AG04449 (cell line): ENCODE results near the gene OR2A5.
"Not testable (repeated sequence)": the region's sequence is repeated elsewhere in the genome, so short reads cannot be mapped to it uniquely, and the experiment has no call there.

Source experiments
- CTCF ChIA-PET: fragments of 350-600 bp; formaldehyde crosslinking; extraction: SDS; loops from one replicate; lab custom pipeline; 2021; ENCODE audit warnings: antibody characterized with exemption; lab: Yijun Ruan, JAX
- POLR2A ChIA-PET: fragments of 400-600, 350-600 bp; formaldehyde crosslinking; extraction: SDS; loops from one replicate; lab custom pipeline; 2020; ENCODE audit warnings: antibody characterized with exemption, inconsistent platforms; lab: Yijun Ruan, JAX
- DNase-seq: peaks from one replicate; pipeline ENCODE4 v3.0.0-alpha.2; 2010; ENCODE audit warnings: low read depth, low spot score
- H3K4me3 ChIP-seq: 2 replicates; pipeline ENCODE4 v1.5.1; 2011; ENCODE audit warnings: low read depth, mild to moderate bottlenecking, control low read depth, low read length
- TF ChIP-seq, protein P1 (sequence below): IDR thresholded peaks from one replicate; pipeline ENCODE4 v1.5.1; 2011; ENCODE audit warnings: mild to moderate bottlenecking, moderate library complexity, low read length, control low read depth, inconsistent platforms; ENCODE audit not compliant: insufficient read depth; ENCODE audit errors: missing control alignments

OR2A5 gene

DNA sequence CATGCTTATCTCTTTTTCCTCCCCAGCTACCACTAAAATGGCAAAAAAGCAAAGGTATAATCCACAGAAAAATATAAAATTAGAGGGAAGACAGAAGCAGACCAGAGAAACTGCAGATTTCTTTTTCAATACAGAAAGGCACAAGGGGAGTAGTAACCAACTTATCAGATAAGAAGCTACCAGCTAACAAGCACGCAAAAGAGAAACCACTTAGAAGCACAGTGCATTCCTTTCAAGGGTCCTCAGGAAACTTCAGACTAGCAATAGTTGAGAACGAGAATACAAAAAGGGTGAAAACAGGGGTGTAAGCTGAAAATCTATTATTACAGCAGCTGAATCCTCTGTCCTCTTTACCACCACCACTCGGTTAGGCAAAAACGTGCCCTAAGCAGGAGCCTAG, 9.9 kb upstream of the OR2A5 start:
- DNase-seq = no peak
- TF ChIP-seq, protein P1, sequence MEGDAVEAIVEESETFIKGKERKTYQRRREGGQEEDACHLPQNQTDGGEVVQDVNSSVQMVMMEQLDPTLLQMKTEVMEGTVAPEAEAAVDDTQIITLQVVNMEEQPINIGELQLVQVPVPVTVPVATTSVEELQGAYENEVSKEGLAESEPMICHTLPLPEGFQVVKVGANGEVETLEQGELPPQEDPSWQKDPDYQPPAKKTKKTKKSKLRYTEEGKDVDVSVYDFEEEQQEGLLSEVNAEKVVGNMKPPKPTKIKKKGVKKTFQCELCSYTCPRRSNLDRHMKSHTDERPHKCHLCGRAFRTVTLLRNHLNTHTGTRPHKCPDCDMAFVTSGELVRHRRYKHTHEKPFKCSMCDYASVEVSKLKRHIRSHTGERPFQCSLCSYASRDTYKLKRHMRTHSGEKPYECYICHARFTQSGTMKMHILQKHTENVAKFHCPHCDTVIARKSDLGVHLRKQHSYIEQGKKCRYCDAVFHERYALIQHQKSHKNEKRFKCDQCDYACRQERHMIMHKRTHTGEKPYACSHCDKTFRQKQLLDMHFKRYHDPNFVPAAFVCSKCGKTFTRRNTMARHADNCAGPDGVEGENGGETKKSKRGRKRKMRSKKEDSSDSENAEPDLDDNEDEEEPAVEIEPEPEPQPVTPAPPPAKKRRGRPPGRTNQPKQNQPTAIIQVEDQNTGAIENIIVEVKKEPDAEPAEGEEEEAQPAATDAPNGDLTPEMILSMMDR = no peak
- no peak overlapping the region for H3K4me3 ChIP-seq
- POLR2A ChIA-PET = no interaction called here
- CTCF ChIA-PET = interaction anchor here (1.0 kb wide), 1 partner anchor 302 kb away, joined by 3 read pairs; no protein-coding TSS in a partner anchor

DNA sequence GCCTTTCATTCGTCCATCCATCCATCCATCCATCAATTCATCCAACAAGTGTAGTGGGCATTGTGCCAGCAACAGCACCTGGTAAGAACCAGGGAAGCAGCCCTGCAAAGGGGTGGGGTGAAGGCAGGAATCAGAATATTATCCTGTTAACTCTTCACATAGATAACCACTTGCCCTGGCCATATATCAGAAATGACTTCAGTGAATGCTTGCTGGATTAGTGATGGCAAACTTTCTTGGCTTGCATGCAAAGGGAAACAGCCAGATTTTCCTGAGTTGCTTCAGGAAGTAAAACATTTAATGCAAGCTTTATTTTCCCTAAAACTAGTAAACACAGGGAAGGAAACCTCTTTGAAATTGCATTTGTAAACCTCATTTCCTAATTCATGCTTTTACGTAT, 743 bp downstream of the OR2A5 start:
- CTCF ChIA-PET = no interaction called here
- no peak for DNase-seq
- POLR2A ChIA-PET = no interaction called here
- TF ChIP-seq, protein P1 = no peak
- no peak overlapping the region for H3K4me3 ChIP-seq

DNA sequence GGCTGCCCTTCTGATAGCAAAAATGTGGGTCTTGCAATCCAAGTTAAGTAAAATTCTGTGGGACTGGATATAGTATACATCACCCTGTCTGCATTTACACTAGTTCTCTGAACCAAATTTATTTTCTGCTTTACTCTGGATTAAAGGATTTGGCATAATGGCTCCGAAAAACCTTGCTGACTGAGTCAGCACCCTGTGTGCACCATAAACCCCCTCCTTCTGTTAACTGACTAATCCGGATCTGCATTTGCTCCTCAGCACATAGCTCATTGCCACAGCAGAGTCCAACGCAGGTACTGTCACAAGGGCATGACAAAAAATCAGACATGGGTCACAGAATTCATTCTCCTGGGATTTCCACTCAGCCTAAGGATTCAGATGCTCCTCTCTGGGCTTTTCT, 1.3 kb downstream of the OR2A5 start:
- DNase-seq = no peak
- POLR2A ChIA-PET = no interaction called here
- CTCF ChIA-PET = no interaction called here
- TF ChIP-seq, protein P1 = no peak
- no peak overlapping the region for H3K4me3 ChIP-seq

DNA sequence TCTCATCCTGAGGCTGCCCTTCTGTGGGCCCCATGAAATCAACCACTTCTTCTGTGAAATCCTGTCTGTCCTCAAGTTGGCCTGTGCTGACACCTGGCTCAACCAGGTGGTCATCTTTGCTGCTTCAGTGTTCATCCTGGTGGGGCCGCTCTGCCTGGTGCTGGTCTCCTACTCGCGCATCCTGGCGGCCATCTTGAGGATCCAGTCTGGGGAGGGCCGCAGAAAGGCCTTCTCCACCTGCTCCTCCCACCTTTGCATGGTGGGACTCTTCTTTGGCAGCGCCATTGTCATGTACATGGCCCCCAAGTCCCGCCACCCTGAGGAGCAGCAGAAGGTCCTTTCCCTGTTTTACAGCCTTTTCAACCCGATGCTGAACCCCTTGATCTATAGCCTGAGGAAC, 2.1 kb downstream of the OR2A5 start:
- DNase-seq, CTCF ChIA-PET, POLR2A ChIA-PET, H3K4me3 ChIP-seq: not testable (repeated sequence)

DNA sequence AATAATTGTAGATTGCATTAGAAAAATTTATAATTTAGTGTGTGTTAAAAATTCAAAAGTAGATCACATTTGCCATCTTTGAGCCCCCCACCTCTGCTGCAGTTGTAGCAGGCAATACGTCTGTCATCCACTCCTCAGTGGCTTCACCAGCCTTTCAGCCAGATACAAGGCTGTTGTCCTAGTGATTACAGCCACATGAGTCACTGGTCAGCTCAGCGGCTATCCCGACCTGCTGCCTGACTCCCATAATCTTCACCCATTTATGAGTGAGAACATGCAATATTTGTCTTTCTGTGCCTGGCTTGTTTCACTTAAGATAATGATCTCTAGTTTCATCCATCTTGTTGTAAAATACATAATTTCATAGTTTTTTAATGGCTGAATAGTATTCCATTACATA, 9.2 kb downstream of the OR2A5 start:
- CTCF ChIA-PET = no interaction called here

DNA sequence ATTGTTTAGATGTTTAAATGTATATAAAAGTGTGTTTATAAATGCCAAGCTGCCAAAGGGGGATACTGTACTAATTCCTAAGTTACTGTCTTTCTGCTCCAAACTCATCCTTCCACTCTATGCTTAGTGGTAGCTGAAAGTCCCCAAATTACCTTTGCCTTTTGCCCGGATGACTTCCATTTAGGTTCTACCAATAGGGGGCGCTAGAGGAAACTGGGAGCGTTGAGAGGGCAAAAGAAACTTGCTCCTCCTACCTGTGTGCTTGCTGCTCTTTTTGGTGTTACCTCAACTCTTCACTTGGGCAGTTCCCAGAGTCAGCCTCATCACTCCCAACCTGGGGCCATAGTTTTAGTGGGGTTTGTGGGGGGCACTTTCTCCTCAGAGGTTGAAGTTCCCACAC, 15.0 kb downstream of the OR2A5 start:
- no peak overlapping the region for H3K4me3 ChIP-seq
- TF ChIP-seq, protein P1 = no peak
- no peak for DNase-seq
- ChIA-PET POLR2A (no interaction called here), CTCF (no interaction called here)

More for the DNA sequence above, 9.2 kb downstream of the OR2A5 start:
- TF ChIP-seq, protein P1 = no peak
- POLR2A ChIA-PET = no interaction called here
- DNase-seq = no peak
- H3K4me3 ChIP-seq = no peak overlapping the region

DNA sequence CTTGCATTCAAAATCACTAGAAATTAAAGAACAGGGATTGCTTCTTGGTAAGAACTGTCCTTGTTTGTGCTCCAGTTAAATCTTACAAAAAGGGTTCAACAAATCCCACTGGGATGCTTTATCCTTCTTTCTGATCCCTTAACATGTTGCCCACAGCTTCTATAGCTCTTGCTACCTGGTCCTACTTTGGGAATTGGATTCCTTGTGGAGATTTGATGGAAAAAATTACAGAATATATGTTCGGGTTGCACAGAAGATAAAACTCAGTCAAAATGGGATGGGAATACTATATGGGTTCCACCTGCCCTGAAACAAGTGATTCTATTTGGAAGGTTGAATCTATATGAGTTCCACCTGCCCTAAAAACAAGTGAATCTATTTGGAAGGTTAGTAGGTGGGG, 20.8 kb downstream of the OR2A5 start, which contains the start of gene OR2A25:
TSS of gene OR2A25 (plus strand) at position 301 of the 400 bp plus-strand sequence. CDS start 4,409 bp downstream, outside the sequence.
- no peak for DNase-seq
- POLR2A ChIA-PET = no interaction called here
- CTCF ChIA-PET = no interaction called here
- no peak within 1 kb of the TSS for H3K4me3 ChIP-seq
- TF ChIP-seq, protein P1 = no peak
